PFSK-1 (cell line): ENCODE measurements around the gene USP31.

Experiments
- FOXP2 ChIP-seq: optimal IDR thresholded peaks from 2 replicates; pipeline ENCODE3; 2011; ENCODE audit warnings: borderline replicate concordance, control low read depth, inconsistent platforms; ENCODE audit not compliant: insufficient read depth; ENCODE audit errors: extremely low read length, extremely low read depth
- POLR2AphosphoS5 ChIP-seq: IDR thresholded peaks from 2 replicates; pipeline ENCODE4 v1.6.1; 2012; ENCODE audit warnings: low read depth, mild to moderate bottlenecking, control low read depth, low read length, moderate library complexity
- SIN3A ChIP-seq: IDR thresholded peaks from 2 replicates; pipeline ENCODE4 v1.6.1; 2012; ENCODE audit warnings: mild to moderate bottlenecking, low read length, moderate library complexity, borderline replicate concordance; ENCODE audit not compliant: insufficient read depth
- TAF1 ChIP-seq: IDR thresholded peaks from 2 replicates; pipeline ENCODE4 v1.6.1; 2012; ENCODE audit warnings: low read length, control low read depth, borderline replicate concordance; ENCODE audit not compliant: insufficient read depth
- TF ChIP-seq, protein P1 (sequence below), 2 experiments: IDR thresholded peaks; 2 replicates each; pipeline versions ENCODE4 v1.6.1 to v1.8.0; 2011 to 2012; ENCODE audit warnings: low read depth in 2 of 2, low read length in 2 of 2, control low read depth in 1 of 2, inconsistent platforms in 1 of 2, mild to moderate bottlenecking in 1 of 2, moderate library complexity in 1 of 2; ENCODE audit not compliant: insufficient read depth in 1 of 2

Gene USP31

DNA sequence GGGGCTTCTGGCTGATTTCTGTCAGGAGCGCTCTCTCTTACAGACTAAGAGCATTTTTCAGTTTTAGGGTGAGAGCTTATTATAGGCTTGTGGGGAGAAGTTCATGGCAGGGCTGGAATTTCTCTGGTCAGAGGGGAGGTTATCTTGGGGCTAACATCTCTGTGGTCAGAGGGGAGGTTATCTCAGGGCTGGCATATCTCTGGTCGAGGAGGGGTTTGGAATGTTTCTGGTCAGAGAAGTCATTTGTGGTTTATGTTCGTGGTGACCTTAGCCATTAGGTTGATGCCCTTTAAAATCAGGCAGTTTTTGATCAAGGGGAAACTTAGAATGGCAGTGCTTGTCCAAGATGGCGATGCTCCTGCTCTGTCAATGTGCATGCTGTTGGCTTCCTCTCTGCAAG lies 10.8 kb upstream of the USP31 start:
- TF ChIP-seq TAF1: no peak
- TF ChIP-seq POLR2AphosphoS5: no peak
- TF ChIP-seq, protein P1, sequence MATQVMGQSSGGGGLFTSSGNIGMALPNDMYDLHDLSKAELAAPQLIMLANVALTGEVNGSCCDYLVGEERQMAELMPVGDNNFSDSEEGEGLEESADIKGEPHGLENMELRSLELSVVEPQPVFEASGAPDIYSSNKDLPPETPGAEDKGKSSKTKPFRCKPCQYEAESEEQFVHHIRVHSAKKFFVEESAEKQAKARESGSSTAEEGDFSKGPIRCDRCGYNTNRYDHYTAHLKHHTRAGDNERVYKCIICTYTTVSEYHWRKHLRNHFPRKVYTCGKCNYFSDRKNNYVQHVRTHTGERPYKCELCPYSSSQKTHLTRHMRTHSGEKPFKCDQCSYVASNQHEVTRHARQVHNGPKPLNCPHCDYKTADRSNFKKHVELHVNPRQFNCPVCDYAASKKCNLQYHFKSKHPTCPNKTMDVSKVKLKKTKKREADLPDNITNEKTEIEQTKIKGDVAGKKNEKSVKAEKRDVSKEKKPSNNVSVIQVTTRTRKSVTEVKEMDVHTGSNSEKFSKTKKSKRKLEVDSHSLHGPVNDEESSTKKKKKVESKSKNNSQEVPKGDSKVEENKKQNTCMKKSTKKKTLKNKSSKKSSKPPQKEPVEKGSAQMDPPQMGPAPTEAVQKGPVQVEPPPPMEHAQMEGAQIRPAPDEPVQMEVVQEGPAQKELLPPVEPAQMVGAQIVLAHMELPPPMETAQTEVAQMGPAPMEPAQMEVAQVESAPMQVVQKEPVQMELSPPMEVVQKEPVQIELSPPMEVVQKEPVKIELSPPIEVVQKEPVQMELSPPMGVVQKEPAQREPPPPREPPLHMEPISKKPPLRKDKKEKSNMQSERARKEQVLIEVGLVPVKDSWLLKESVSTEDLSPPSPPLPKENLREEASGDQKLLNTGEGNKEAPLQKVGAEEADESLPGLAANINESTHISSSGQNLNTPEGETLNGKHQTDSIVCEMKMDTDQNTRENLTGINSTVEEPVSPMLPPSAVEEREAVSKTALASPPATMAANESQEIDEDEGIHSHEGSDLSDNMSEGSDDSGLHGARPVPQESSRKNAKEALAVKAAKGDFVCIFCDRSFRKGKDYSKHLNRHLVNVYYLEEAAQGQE (IDR thresholded peaks at IDR 0.05; ENCODE audit: insufficient read depth in 1 of 2, low read depth in 2 of 2, low read length in 2 of 2): no peak
- TF ChIP-seq FOXP2: no peak
- no peak for TF ChIP-seq SIN3A

DNA sequence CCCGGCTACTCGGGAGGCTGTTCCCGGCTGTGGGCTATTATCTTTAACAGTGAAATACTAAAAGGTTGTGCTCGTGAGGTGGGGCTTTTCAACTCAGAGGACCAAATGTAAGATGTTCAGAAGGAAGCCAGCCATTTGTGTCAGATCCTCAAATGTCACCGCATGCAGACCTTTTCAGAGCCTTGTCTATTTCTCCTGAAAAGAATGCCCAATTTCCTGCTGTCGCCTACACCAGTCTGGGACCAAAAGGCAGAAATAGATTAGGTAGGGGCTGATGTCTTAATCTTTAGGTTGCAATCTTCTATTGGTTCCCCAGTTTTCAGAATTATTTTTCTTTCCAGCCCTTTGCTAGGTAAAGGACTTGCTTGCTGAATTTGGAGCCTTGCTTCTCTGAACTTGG lies 8.9 kb upstream of the USP31 start:
- TF ChIP-seq, protein P1 (IDR thresholded peaks at IDR 0.05; ENCODE audit: insufficient read depth in 1 of 2, low read depth in 2 of 2, low read length in 2 of 2): no peak
- TF ChIP-seq FOXP2 (no peak), POLR2AphosphoS5 (no peak), SIN3A (no peak), TAF1 (no peak)

DNA sequence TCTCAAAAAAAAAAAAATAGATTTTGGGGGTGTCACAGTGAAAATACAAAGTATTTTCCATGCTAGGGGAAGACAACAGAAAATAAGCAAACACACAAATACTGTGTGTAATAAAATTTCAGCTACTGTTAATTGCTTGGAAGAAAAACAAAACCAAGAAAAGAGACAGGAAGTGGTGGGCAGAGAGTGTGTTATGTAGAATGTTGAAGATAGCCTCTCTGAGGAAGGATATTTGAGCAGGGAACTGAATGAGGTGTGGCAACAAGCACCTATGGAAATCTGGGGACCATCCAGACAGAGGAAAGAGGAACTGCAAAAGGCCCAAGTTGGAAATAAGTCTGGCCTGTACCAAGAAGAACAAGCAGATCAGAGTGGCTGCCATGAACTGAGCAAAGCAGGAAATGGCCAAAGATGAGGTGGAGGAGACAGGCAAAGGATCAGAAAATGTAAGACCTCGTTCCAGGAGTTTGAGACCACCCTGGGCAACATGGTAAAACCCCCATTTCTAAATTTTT lies 7.8 kb upstream of the USP31 start:
- TF ChIP-seq, protein P1 (IDR thresholded peaks at IDR 0.05; ENCODE audit: insufficient read depth in 1 of 2, low read depth in 2 of 2, low read length in 2 of 2): no peak
- TF ChIP-seq TAF1 (no peak), POLR2AphosphoS5 (no peak), FOXP2 (no peak), SIN3A (no peak)

DNA sequence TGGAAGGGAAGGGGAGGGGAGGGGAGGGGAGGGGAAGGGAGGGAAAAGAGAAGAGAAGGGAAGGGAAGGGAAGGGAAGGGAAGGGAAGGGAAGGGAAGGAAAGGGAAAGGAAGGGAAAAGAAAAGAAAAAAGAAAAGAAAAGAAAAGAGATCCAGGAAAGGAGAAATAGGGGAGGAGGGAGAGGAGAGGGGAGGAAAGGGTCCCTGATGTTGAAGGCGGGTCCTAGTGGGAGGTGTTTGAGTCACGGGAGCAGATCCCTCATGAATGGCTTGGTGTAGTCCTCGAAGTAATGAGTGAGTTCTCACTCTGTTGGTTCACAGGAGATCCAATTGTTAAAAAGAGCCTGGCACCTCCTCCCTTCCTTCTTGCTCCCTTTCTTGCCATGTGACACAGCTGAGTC lies 6.9 kb upstream of the USP31 start:
- TF ChIP-seq, protein P1 (IDR thresholded peaks at IDR 0.05; ENCODE audit: insufficient read depth in 1 of 2, low read depth in 2 of 2, low read length in 2 of 2): no peak
- TF ChIP-seq TAF1 (no peak), POLR2AphosphoS5 (no peak)

DNA sequence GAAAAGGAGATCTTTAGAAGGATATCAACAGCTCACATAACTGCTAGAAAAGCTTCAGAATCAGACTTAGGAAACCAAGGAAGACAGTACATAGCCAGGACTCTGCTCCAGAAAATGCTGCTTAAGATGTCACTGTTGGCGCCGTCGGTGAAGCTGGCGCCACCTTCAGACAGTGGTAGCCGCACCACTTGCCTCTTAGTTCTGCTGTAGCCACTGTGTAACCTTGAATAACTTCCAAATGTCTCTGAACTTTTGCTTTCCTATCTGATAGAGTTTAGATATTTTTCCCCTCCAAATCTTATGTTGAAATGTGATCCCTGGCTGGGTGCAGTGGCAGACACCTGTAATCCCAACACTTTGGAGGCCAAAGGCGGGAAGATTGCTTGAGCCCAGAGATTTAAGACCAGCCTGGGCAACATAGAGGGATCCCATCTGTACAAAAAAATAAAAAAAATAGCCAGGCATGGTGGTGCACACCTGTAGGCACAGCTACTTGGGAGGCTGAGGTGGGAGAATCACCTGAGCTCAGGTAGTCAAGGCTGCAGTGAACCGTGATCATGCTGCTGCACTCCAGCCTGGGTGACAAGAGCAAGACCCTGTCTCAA lies 6.3 kb upstream of the USP31 start:
- TF ChIP-seq TAF1: no peak
- no peak for TF ChIP-seq POLR2AphosphoS5
- TF ChIP-seq, protein P1 (IDR thresholded peaks at IDR 0.05; ENCODE audit: insufficient read depth in 1 of 2, low read depth in 2 of 2, low read length in 2 of 2): no peak
- TF ChIP-seq SIN3A: no peak
- no peak for TF ChIP-seq FOXP2
